Cardiac septum (tissue), 1 donor: ENCODE measurements around the gene GAB4. TPM values are rescaled to one million over a fixed set of nuclear protein-coding genes. Genes with fewer than 3 reads are reported as not detected.
"Not testable (repeated sequence)": the region's sequence is repeated elsewhere in the genome, so short reads cannot be mapped to it uniquely, and the experiment has no call there.

Source experiments
- DNase-seq: peaks from one replicate; pipeline ENCODE4 v3.0.0-alpha.2; 2020; ENCODE audit warnings: low spot score
- intact Hi-C: fragments of 100-400 bp; cut with DNase I; formaldehyde crosslinking; loops from one replicate; pipeline ENCODE4 v1.14.0; 2022
- total RNA-seq: library from RNA; stranded (reverse); fragmentation: NEBNext Ultra II Directional; extraction: Animal tissue kit (Norgen Biotek cat#: 25700); gene quantifications from one replicate; pipeline ENCODE4 v1.2.1, GENCODE V29; 2021
- donor health status: DM: no; HTN: no; CAD: no.

Gene GAB4
- total RNA-seq, 1 donor from 2014 or later, result not detected

DNA sequence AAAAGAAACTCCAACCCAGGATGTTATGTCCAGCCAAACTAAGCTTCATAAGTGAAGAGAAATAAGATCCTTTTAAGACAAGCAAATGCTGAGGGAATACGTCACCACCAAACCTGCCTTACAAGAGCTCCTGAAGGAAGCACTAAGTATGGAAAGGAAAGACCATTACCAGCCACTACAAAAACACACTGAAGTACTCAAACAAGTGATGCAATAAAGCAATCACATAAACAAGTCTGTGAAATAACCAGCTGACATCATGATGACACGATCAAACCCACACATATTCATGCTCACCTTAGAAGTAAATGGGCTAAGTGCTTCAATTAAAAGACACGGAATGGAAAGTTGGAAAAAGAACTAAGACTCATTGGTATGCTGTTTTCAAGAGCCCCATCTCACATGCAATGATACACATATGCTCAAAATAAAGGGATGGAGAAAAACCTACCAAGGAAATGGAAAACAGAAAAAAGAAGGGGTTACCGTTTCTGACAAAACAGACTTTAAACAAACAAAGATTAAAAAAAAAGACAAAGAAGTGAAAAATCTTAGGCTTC, 82.5 kb downstream of the GAB4 start:
- intact Hi-C loops, result no loop called here
- no peak for DNase-seq

DNA sequence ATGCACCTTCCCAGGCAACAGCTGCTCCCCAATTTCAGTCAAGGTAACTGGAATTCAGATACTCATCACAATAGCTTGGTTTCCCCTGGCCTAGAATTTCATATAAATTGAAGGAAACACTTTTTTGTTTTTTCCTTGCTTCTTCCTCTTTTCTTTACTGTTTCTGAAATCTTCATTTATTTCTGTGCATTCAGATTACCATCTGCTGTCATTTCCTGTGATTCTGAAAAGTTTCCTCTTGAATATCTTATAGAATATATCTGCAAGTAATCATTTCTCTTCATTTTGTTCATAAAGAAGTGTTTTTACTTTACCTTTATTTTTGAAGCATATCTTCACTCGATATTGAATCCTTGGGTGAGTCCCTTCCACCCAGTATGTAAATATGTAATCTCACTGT, 85.3 kb downstream of the GAB4 start:
- intact Hi-C loops, result no loop called here
- DNase-seq, result no peak

DNA sequence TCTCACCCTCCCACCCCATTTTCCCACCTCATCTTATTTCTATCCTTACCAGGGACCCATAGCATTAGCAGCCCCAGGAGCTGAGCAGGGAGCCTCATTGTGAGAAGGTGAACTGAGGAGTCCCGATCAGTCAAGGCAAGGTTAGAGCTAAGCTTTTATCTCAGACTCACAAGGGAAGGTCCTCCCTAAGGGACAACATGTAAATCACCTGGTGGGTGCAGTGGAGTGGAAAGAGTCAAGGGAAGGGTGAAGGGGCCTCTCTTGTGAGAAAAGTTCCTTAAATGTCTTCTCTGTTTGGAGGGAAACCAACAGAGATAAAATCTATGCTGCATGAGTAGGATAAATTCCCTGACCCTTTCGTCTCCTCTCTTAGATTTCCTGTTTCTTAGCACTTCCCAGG, 85.9 kb downstream of the GAB4 start:
- intact Hi-C loops, result no loop called here
- no peak for DNase-seq

DNA sequence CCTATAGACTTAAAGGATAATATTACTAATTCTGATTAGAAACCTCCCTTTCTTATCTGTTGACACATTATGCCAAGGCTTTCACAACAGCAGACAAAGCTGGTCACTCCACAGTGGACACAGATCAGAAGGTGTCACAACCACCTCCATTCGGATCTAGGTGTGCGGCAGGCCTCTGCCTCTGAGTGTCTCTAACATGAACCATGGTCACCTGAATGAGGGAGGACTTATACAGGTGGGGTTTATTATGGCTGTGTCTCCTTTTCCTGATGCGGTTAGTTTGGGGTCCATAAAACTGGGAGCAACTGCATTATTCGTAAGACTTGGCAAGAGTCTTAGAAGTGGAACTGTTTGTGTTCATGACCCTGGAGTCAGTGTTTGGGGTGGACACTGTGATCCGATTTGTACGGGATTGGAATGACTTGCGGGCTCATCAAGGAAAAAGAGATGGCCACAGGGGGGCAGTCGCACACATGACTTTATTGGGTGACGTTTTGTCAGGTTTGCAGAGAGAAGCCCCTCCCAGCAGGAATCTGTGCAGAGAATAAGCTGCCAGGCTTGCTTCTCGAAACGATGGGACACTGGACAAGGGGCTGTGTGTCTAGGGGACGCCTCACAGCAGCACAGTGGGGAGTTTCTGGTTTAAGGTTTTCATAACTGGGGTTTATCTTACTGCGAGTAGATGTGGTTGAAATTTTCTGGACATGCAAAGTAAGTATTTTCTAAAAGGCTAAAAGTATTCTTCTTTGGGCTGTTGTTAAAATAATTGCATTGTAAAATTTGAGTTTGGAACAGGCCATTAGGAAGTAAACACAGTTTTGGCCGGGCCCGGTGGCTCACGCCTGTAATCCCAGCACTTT, 90.6 kb downstream of the GAB4 start:
- no peak for DNase-seq
- intact Hi-C loops, result loop anchor here (5.0 kb wide), 1 partner anchor 140 kb away; no protein-coding TSS in a partner anchor

GRCh38 chr22:16915701-16916100, 92.3 kb downstream of the GAB4 start:
- intact Hi-C loops, result loop anchor here (5.0 kb wide), 1 partner anchor 142 kb away; no protein-coding TSS in a partner anchor
- DNase-seq, result no peak

DNA sequence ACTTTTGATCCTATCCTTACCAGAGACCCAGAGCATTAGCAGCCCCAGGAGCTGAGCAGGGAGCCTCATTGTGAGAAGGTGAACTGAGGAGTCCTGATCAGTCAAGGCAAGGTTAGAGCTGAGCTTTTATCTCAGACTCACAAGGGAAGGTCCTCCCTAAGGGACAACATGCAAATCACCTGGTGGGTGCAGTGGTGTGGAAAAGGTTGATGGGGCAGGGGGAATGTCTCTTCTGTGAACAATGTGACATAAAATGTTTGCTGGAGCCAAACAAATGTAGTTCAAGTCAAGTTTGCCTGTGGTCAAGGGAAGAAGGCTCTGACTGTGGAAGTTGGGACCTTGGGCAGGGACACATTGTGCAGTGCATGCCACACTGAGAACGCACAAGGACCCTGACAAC, 93.1 kb downstream of the GAB4 start:
- intact Hi-C loops, result loop anchor here (5.0 kb wide), 1 partner anchor 142 kb away; no protein-coding TSS in a partner anchor
- DNase-seq, result not testable (repeated sequence)

- no peak for DNase-seq
- intact Hi-C loops, result no loop called here
These were observed 94.0 kb downstream of the GAB4 start for GRCh38 chr22:16914006-16914405.

DNA sequence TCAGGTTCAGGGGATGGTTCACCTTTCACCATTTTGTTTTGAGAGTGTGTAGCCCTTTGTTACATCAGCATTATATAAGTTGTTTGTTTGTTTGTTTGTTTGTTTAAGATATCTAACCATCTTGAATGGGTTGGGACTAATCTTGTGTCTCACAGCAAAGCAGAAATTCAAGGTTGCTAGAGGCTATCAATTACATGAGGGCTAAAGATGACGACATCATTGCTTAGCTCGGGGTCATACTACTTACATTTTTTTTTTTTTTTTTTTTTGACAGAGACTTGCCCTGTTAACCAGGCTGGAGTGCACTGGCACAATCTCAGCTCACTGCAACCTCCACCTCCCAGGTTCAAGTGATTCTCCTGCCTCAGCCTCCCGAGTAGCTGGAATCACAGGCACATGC, 95.7 kb downstream of the GAB4 start:
- DNase-seq, result no peak
- intact Hi-C loops, result no loop called here

Other genes with a start within 250 kb of the GAB4 start
- gene XKR3, start 182.8 kb downstream of the GAB4 start, total RNA-seq, result not detected
- 6.0 TPM for gene IL17RA, start 76.8 kb upstream of the GAB4 start, total RNA-seq
- 1.0 TPM for gene TMEM121B, start 113.1 kb upstream of the GAB4 start, total RNA-seq
- 39.6 TPM for gene HDHD5, start 151.1 kb upstream of the GAB4 start, total RNA-seq
- gene ADA2, start 211.2 kb upstream of the GAB4 start, total RNA-seq, result 77.0 TPM